HCT116 (cell line): Measurements from ENCODE around the gene AOC3.

Experiments
- EZH2phosphoT487 ChIP-seq: fragments of 200-600 bp; IDR thresholded peaks from 2 replicates; pipeline ENCODE4 v1.6.1; 2018; ENCODE audit warnings: antibody characterized with exemption, borderline replicate concordance
- POLR2A ChIP-seq: IDR thresholded peaks from 2 replicates; pipeline ENCODE4 v1.7.0; 2011; ENCODE audit warnings: borderline replicate concordance; ENCODE audit not compliant: insufficient read depth, insufficient read length; ENCODE audit errors: extremely low read depth
- SIN3A ChIP-seq: IDR thresholded peaks from 2 replicates; pipeline ENCODE4 v1.6.1; 2012; ENCODE audit warnings: low read depth
- YY1 ChIP-seq: IDR thresholded peaks from 2 replicates; pipeline ENCODE4 v1.6.1; 2011; ENCODE audit warnings: low read length, low read depth, moderate library complexity, mild to moderate bottlenecking; ENCODE audit not compliant: insufficient replicate concordance; ENCODE audit errors: extremely low read depth
- ZFX ChIP-seq: fragments of 450-650 bp; IDR thresholded peaks from 2 replicates; pipeline ENCODE4 v1.6.1; 2017
- ZNF274 ChIP-seq: fragments of 200-500 bp; sonication (Bioruptor generic); IDR thresholded peaks from 2 replicates; pipeline ENCODE4 v1.6.1; 2014; ENCODE audit warnings: mild to moderate bottlenecking, low read depth, low read length, inconsistent platforms
- TF ChIP-seq, protein P1 (sequence below), 3 experiments: fragments of 200-600 bp in 1 of 3; sonication (generic) in 1 of 3; IDR thresholded peaks in 2 of 3; conservative IDR thresholded peaks in 1 of 3; 2 replicates each; pipeline ENCODE4 v1.5.1; 2012 to 2017; ENCODE audit warnings: low read depth in 2 of 3, low read length in 2 of 3, antibody characterized with exemption in 1 of 3, borderline replicate concordance in 1 of 3, control low read depth in 1 of 3, mild to moderate bottlenecking in 1 of 3, mixed read lengths in 1 of 3, mixed run types in 1 of 3, moderate library complexity in 1 of 3; ENCODE audit not compliant: insufficient read depth in 1 of 3
- TF ChIP-seq, protein P2 (sequence below): IDR thresholded peaks from 2 replicates; pipeline ENCODE4 v1.6.1; 2012

DNA sequence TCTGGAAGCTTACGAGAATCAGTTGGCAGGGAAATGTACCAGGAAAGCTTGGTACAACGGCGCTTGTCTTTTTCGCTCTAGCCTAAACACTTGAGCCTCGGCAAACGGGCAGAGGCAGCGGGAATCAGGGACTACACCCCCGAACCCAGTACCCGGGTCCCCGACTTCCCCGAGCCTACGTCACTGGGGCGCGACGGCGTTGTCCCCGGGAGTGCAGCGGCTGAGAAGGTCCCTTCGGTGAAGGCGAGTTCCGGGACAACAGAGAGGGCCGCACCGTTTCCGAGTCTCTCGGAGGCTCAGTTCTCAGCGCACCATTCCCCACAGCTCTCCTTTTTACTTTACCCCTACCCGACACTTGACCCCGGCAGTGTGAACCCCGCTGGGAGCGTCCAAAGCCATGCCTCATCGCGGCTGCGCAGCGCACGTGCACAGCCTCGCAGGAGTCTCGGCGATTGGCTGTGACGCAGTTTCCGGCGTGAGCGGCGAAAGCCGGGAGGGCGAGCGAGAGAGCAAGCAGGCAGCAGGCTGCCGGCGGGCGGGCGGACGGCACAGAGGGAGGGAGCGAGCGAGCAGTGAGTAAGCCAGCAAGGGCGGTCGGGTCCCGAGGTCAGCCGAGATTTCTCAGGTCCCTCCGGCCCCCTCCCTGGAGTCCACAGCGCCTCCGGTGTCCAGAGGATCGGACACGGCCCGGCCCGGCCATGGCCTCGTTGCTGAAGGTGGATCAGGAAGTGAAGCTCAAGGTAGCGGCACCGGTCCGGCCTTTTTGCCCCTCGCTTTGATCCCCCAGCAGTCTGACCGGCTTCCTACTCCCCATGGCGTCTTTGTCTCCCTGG is 17.8 kb upstream of the AOC3 start, which contains the start of gene PSME3:
- TF ChIP-seq, protein P1, sequence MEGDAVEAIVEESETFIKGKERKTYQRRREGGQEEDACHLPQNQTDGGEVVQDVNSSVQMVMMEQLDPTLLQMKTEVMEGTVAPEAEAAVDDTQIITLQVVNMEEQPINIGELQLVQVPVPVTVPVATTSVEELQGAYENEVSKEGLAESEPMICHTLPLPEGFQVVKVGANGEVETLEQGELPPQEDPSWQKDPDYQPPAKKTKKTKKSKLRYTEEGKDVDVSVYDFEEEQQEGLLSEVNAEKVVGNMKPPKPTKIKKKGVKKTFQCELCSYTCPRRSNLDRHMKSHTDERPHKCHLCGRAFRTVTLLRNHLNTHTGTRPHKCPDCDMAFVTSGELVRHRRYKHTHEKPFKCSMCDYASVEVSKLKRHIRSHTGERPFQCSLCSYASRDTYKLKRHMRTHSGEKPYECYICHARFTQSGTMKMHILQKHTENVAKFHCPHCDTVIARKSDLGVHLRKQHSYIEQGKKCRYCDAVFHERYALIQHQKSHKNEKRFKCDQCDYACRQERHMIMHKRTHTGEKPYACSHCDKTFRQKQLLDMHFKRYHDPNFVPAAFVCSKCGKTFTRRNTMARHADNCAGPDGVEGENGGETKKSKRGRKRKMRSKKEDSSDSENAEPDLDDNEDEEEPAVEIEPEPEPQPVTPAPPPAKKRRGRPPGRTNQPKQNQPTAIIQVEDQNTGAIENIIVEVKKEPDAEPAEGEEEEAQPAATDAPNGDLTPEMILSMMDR (IDR thresholded peaks at IDR 0.05 in 2 of 3, conservative IDR thresholded peaks at IDR 0.05 in 1 of 3; ENCODE audit: borderline replicate concordance in 1 of 3, insufficient read depth in 1 of 3, low read depth in 2 of 3, low read length in 2 of 3): no peak
- peak; percentile 77; the same call in 1 of the 2 replicates for TF ChIP-seq ZFX
- TF ChIP-seq EZH2phosphoT487: no peak
- TF ChIP-seq YY1: peak; percentile 3
- TF ChIP-seq ZNF274: no peak
- peak; percentile 70 for TF ChIP-seq POLR2A
- peak; percentile 95 for TF ChIP-seq SIN3A
- TF ChIP-seq, protein P2, sequence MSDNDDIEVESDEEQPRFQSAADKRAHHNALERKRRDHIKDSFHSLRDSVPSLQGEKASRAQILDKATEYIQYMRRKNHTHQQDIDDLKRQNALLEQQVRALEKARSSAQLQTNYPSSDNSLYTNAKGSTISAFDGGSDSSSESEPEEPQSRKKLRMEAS: peak; percentile 100
